Naive B cell (primary cell): ENCODE results near the gene CECR2. TPM values are rescaled to one million over a fixed set of nuclear protein-coding genes. Genes with fewer than 3 reads are reported as not detected.

Experiments
- polyA plus RNA-seq, 6 donors: library from polyadenylated mRNA; unstranded; fragments of 300-500 nt; fragmentation: Illumina TruSeq; gene quantifications; one replicate each; pipeline ENCODE4 v1.2.3, GENCODE V29; 2021; ENCODE audit warnings: low read depth in 6 of 6

Gene CECR2
- polyA plus RNA-seq, 6 donors from 2014 or later: 0.04 to 0.62 (median 0.10) TPM; not detected in 2

Other genes with a start within 250 kb of the CECR2 start
- gene TMEM121B, start 248.1 kb upstream of the CECR2 start, polyA plus RNA-seq: not detected
- 10 to 100 TPM; 32.4 to 60.6 (median 46.6) TPM for gene HDHD5, start 210.2 kb upstream of the CECR2 start, polyA plus RNA-seq
- gene ADA2, start 150.0 kb upstream of the CECR2 start, polyA plus RNA-seq: 10 to 100 TPM; 49.2 to 93.8 (median 63.7) TPM
- under 1 TPM in 1 of 6 donors, not detected in 5; 0.13 TPM for gene SLC25A18, start 194.0 kb downstream of the CECR2 start, polyA plus RNA-seq